HTR-8/SVneo (cell line): ENCODE data around the gene OR4D2.
"Not testable (repeated sequence)": the region's sequence is repeated elsewhere in the genome, so short reads cannot be mapped to it uniquely, and the experiment has no call there.

Experiments used
- DNase-seq: peaks from one replicate; pipeline ENCODE4 v3.0.0; 2011; ENCODE audit warnings: low spot score, mixed read lengths; ENCODE audit not compliant: insufficient read length
- FAIRE-seq: peaks from 2 replicates; lab custom pipeline; 2011; peaks lifted over from hg19 to GRCh38; lab: Jason Lieb, UNC

The OR4D2 gene

GRCh38 chr17:58166682-58167081 lies at the start of gene OR4D2:
TSS of gene OR4D2 (plus strand) at chr17:58166982. CDS start at chr17:58169656, 2,674 bp downstream.
- DNase-seq (no peak), FAIRE-seq (peak; percentile 65)

GRCh38 chr17:58117382-58117781 lies 49.4 kb upstream of the OR4D2 start:
- FAIRE-seq (peak; percentile 100), DNase-seq (no peak)

- FAIRE-seq (no peak), DNase-seq (no peak)
These were observed 47.3 kb upstream of the OR4D2 start for GRCh38 chr17:58119491-58119890.

- peak; percentile 65 for DNase-seq
- FAIRE-seq: peak; percentile 78
These were observed 46.5 kb upstream of the OR4D2 start for GRCh38 chr17:58120195-58120822.

- FAIRE-seq (peak; percentile 82), DNase-seq (peak; percentile 63)
These were observed 44.9 kb upstream of the OR4D2 start for GRCh38 chr17:58121925-58122324.

- FAIRE-seq: no peak
- DNase-seq: no peak
These were observed 38.9 kb upstream of the OR4D2 start for GRCh38 chr17:58127846-58128245.

- not testable (repeated sequence) for FAIRE-seq, DNase-seq
These were observed 34.1 kb upstream of the OR4D2 start for GRCh38 chr17:58132697-58133096.

- FAIRE-seq (peak; percentile 46), DNase-seq (no peak)
These were observed 30.0 kb upstream of the OR4D2 start for GRCh38 chr17:58136669-58137279.

GRCh38 chr17:58141505-58141904 lies 25.3 kb upstream of the OR4D2 start:
- DNase-seq (no peak), FAIRE-seq (no peak)

- not testable (repeated sequence) for DNase-seq, FAIRE-seq
These were observed 23.4 kb upstream of the OR4D2 start for GRCh38 chr17:58143335-58143734.

- FAIRE-seq: no peak
- no peak for DNase-seq
These were observed 22.0 kb upstream of the OR4D2 start for GRCh38 chr17:58144801-58145200.

- DNase-seq (no peak), FAIRE-seq (no peak)
These were observed 18.8 kb upstream of the OR4D2 start, which contains the start of gene OR4D1 for GRCh38 chr17:58147930-58148434. TSS of gene OR4D1 (plus strand) at chr17:58148384. CDS start at chr17:58155154, 6,770 bp downstream.

GRCh38 chr17:58148609-58149008 lies 18.2 kb upstream of the OR4D2 start:
- DNase-seq (no peak), FAIRE-seq (no peak)

GRCh38 chr17:58150394-58150793 lies 16.4 kb upstream of the OR4D2 start:
- FAIRE-seq (no peak), DNase-seq (no peak)

GRCh38 chr17:58153046-58153445 lies 13.7 kb upstream of the OR4D2 start:
- DNase-seq: no peak
- FAIRE-seq: peak; percentile 60

- FAIRE-seq: no peak
- no peak for DNase-seq
These were observed 13.1 kb upstream of the OR4D2 start for GRCh38 chr17:58153671-58154070.

- no peak for FAIRE-seq
- no peak for DNase-seq
These were observed 9.7 kb upstream of the OR4D2 start for GRCh38 chr17:58156839-58157803.

GRCh38 chr17:58158181-58158580 lies 8.6 kb upstream of the OR4D2 start:
- FAIRE-seq (no peak), DNase-seq (no peak)

- FAIRE-seq: no peak
- DNase-seq: no peak
These were observed 5.2 kb upstream of the OR4D2 start for GRCh38 chr17:58161566-58161965.

GRCh38 chr17:58165981-58166380 lies 801 bp upstream of the OR4D2 start:
- DNase-seq: no peak
- no peak for FAIRE-seq
